IPS-18a (cell line): ENCODE data around the gene COX20.

Experiments
- H3K27ac ChIP-seq: one replicate; pipeline ENCODE4 v1.5.1; 2013; ENCODE audit warnings: low read length
- H3K27me3 ChIP-seq: one replicate; pipeline ENCODE4 v1.6.1; 2013; ENCODE audit warnings: mild to moderate bottlenecking, low read length; ENCODE audit not compliant: control insufficient read depth, insufficient read depth
- H3K36me3 ChIP-seq: one replicate; pipeline ENCODE4 v1.6.1; 2013; ENCODE audit warnings: low read depth, low read length; ENCODE audit not compliant: control insufficient read depth
- H3K4me1 ChIP-seq: one replicate; pipeline ENCODE4 v1.6.1; 2013; ENCODE audit warnings: low read depth, low read length; ENCODE audit not compliant: control insufficient read depth
- H3K4me3 ChIP-seq: one replicate; pipeline ENCODE4 v1.5.1; 2013; ENCODE audit warnings: low read length
- H3K9ac ChIP-seq: one replicate; pipeline ENCODE4 v1.6.1; 2013; ENCODE audit warnings: mild to moderate bottlenecking, low read length, moderate library complexity
- H3K9me3 ChIP-seq: one replicate; pipeline ENCODE4 v1.6.1; 2013; ENCODE audit warnings: low read depth, low read length; ENCODE audit not compliant: control insufficient read depth

Gene COX20

DNA sequence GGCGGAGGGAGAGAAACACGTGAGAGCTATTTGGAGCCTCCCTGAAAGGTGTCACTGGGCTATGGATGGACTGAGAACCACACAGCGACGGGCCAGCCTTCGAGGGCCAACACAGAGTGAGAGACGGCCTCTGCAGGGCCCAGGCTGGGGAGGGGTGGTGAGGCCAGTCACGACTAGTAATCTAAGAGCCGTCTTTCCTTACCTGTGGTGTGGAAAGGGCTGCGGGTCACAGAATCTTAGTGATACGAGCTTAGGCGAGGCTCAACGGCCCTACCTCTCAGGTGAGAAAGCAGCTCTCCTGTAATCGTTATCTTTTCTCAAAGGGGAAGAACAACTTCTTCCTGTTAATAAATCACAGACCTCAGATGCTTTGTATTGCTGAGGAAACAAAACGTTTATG, 33.4 kb upstream of the COX20 start:
- H3K27ac ChIP-seq, result no peak overlapping the region
- H3K36me3 ChIP-seq, result no peaks in the 10 kb centered on the region
- H3K9me3 ChIP-seq, result no peaks in the 10 kb centered on the region
- H3K4me3 ChIP-seq, result no peak overlapping the region
- no peaks in the 10 kb centered on the region for H3K27me3 ChIP-seq
- no peak overlapping the region for H3K9ac ChIP-seq
- H3K4me1 ChIP-seq, result no peaks in the 10 kb centered on the region

DNA sequence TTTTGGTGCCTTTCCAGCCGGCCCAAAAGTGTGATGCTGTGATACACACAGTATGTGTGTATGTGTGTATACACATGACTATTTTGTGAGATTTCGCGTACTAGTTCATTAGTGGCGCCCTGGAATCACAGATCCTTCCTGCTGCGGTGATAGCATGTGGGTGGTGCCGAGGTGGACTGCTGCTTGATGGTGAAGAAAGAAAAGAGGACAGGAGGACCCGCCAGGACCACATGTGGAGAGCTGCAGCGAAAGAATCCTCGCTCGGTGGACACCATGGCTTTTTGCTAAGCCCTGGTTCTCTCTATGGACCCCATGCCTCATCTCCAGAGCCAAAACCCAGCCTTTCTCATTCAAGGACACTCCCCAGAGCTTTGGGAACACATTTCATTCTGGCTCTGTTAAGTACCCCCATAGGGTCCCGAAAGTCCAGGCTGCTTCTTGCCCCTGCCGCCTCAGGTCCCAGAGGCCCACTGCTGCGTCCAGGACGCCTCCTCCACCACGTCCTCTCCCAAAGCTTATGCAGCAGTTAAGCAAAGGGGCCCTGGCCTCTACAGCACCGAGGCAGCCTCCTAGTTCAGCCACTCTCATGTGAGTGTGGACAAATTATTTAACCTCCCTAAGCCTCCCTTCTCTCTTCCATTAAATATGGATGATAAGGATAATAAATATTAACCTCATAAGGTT, 32.8 kb upstream of the COX20 start:
- Histone ChIP-seq H3K27me3 (no peaks in the 10 kb centered on the region), H3K4me3 (no peak overlapping the region), H3K4me1 (no peaks in the 10 kb centered on the region), H3K9ac (no peak overlapping the region), H3K36me3 (no peaks in the 10 kb centered on the region), H3K27ac (no peak overlapping the region), H3K9me3 (no peaks in the 10 kb centered on the region)

DNA sequence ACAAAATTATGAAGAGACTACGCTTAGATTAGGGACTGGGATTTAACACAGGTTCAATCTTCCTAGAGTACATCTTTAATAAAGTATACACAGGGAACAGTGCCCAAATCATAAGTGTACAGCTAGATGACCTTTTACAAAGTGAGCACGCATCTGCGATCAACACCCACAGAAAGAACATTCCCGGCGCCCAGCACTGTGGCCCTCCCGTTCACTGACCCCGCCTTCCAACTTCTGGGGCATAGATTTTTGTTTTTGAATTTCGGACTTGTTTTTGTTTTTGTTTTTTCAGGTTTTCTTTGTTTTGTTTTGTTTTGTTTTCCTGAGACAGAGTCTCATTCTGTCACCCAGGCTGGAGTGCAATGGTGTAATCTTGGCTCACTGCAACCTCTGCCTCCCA, 30.6 kb upstream of the COX20 start:
- H3K4me3 ChIP-seq, result no peak overlapping the region
- H3K27ac ChIP-seq, result no peak overlapping the region
- H3K4me1 ChIP-seq, result no peaks in the 10 kb centered on the region
- no peaks in the 10 kb centered on the region for H3K9me3 ChIP-seq
- no peaks in the 10 kb centered on the region for H3K27me3 ChIP-seq
- no peak overlapping the region for H3K9ac ChIP-seq
- no peaks in the 10 kb centered on the region for H3K36me3 ChIP-seq

DNA sequence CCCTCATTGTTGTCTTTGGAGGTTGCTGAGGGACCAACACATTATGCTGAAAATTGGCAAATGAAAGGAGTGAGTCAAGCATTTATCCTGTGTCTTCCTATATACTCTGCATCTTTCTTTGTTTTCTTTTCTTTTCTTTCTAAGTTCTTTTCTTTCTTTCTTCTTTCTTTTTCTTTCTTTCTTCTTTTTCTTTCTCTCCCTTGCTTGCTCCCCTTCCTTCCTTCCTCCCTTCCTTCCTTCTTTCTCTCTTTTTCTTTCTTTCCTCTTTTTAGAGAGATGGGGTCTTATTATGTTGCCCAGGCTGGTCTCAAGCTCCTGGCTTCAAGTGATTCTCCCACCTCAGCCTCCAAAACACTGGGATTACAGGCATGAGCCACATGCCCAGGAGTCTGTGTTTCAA, 28.3 kb upstream of the COX20 start:
- no peaks in the 10 kb centered on the region for H3K36me3 ChIP-seq
- H3K27me3 ChIP-seq, result no peaks in the 10 kb centered on the region
- no peak overlapping the region for H3K4me3 ChIP-seq
- no peak overlapping the region for H3K9ac ChIP-seq
- no peak overlapping the region for H3K27ac ChIP-seq
- H3K4me1 ChIP-seq, result no peaks in the 10 kb centered on the region
- H3K9me3 ChIP-seq, result no peaks in the 10 kb centered on the region

DNA sequence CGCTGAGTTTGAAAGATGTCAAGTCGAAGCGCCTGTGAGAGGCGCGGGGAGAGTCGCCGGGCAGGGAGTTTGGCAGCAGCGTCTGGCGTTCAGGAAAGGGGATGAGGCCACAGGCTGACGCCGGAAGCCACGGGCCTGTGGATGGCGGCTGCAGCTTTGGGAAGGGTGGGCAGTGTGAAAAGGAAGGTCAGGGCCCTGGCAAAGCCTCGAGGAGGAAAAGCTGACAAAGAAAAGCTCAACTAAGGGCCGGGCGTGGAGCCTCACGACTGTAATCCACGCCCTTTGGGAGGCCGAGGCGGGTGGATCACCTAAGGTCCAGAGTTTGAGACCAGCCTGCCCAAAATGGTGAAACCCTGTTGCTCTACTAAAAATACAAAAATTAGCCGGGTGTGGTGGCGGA, 25.2 kb upstream of the COX20 start:
- Histone ChIP-seq H3K27me3 (no peaks in the 10 kb centered on the region), H3K4me3 (no peak overlapping the region), H3K27ac (no peak overlapping the region), H3K9ac (no peak overlapping the region), H3K9me3 (no peaks in the 10 kb centered on the region), H3K36me3 (no peaks in the 10 kb centered on the region), H3K4me1 (peaks cover 10% of the 10 kb centered on the region)

DNA sequence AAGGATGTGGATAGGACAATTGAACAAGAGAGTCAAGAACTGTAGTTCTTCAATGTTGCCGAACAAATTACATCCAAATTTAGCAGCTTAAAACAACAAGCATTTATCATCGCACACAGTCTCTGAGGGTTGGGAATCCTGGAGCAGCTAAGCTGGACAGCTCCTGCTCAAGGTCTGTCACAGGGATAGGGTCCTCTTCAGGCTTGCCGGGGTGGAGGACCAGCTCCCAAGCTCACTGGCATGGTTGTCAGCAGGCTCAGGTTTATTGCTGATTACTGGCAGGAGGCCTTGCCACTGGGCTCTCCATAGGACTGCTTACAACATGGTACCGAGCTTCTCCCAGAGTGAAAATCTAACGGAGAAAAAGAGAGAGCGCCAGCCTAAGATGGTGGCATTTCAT, 22.1 kb upstream of the COX20 start:
- Histone ChIP-seq H3K4me1 (peaks cover 14% of the 10 kb centered on the region), H3K36me3 (no peaks in the 10 kb centered on the region), H3K9ac (no peak overlapping the region), H3K9me3 (no peaks in the 10 kb centered on the region), H3K27me3 (no peaks in the 10 kb centered on the region), H3K27ac (no peak overlapping the region), H3K4me3 (no peak overlapping the region)

DNA sequence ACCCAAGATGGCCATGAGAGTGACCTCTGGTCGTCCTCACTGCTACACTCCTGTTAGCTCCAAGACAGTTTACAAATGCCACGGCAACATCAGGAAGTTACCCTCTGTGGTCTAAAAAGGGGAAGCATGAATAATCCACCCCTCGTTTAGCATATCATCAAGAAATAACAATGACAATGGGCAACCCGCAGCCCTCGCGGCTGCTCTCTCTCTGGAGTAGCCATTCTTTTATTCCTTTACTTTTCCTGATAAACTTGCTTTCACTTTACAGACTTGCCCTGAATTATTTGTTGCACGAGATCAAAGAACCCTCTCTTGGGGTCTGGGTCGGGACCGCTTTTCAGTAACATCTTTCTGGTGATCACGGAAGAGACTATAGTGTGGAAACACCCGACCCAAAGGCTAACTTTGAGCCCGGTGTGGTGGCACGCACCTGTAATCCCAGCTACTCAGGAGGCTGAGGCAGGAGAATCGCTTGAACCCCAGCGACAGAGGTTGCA, 19.8 kb upstream of the COX20 start:
- H3K9me3 ChIP-seq, result no peaks in the 10 kb centered on the region
- H3K4me3 ChIP-seq, result peak overlapping the region; percentile 71
- peak overlapping the region; percentile 69 for H3K9ac ChIP-seq
- H3K27me3 ChIP-seq, result no peaks in the 10 kb centered on the region
- H3K4me1 ChIP-seq, result peaks cover 17% of the 10 kb centered on the region
- H3K27ac ChIP-seq, result peak overlapping the region; percentile 74
- H3K36me3 ChIP-seq, result no peaks in the 10 kb centered on the region

DNA sequence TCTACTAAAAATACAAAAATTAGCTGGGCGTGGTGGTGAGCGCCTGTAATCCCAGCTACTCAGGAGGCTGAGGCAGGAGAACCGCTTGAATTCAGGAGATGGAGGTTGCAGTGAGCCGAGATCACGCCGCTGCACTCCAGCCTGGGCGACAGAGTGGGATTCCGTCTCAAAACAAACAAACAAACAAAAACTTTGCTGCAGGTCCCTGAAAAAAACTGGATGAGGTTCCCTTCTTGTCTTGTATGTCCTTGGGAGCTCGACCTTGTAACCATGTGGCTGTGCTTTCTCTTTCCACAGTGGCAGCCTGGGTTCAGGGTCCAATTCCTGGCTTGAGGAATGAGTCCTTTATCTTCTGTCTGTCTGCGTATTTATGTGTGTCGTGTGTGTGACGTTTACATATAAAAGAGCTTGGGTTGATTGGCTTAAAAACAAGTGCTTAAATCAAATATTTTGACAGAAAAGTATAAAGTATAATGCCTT, 18.0 kb upstream of the COX20 start:
- Histone ChIP-seq H3K27me3 (no peaks in the 10 kb centered on the region), H3K4me3 (peak overlapping the region; percentile 71), H3K9ac (peak overlapping the region; percentile 69), H3K36me3 (no peaks in the 10 kb centered on the region), H3K27ac (no peak overlapping the region), H3K4me1 (peaks cover 17% of the 10 kb centered on the region), H3K9me3 (no peaks in the 10 kb centered on the region)

DNA sequence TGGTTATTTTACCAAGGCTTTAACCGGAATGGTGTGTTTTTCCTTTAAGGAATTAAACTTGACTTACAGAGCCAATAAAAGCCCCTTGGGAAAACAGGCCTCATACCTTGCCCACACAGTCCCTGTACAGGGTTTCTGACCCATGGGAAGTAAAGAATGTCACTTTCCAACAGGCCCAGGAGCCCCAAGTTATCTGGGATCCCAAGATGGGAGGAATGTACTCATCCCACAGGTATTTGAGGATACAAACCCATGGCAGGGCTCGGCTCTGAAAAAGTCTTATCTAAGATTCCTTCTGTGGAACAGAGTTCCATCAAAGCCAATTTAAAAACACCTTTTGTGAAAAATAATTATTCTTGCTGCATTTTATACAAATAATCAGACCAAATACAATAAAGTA, 15.3 kb upstream of the COX20 start:
- no peaks in the 10 kb centered on the region for H3K36me3 ChIP-seq
- no peaks in the 10 kb centered on the region for H3K9me3 ChIP-seq
- H3K27me3 ChIP-seq, result no peaks in the 10 kb centered on the region
- no peak overlapping the region for H3K4me3 ChIP-seq
- no peak overlapping the region for H3K9ac ChIP-seq
- no peak overlapping the region for H3K27ac ChIP-seq
- H3K4me1 ChIP-seq, result peaks cover 13% of the 10 kb centered on the region

DNA sequence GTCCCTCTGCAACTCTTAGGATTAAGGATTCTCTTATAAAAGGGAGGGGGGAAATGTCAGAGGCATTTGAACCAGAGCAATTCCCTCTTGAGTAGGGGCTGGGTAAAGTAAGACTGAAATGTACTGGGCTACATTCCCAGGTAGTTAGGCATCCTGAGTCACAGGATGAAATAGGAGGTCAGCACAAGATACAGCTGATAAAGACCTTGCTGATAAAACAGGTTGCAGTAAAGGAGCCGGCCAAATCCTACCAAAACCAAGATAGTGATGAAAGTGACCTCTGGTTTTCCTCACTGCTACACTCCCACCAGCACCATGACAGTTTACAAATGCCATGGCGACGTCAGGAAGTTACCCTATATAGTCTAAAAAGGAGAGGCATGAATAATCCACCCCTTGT, 14.3 kb upstream of the COX20 start:
- H3K9me3 ChIP-seq, result no peaks in the 10 kb centered on the region
- no peaks in the 10 kb centered on the region for H3K27me3 ChIP-seq
- no peak overlapping the region for H3K9ac ChIP-seq
- H3K4me3 ChIP-seq, result no peak overlapping the region
- no peak overlapping the region for H3K27ac ChIP-seq
- peaks cover 14% of the 10 kb centered on the region for H3K4me1 ChIP-seq
- no peaks in the 10 kb centered on the region for H3K36me3 ChIP-seq

DNA sequence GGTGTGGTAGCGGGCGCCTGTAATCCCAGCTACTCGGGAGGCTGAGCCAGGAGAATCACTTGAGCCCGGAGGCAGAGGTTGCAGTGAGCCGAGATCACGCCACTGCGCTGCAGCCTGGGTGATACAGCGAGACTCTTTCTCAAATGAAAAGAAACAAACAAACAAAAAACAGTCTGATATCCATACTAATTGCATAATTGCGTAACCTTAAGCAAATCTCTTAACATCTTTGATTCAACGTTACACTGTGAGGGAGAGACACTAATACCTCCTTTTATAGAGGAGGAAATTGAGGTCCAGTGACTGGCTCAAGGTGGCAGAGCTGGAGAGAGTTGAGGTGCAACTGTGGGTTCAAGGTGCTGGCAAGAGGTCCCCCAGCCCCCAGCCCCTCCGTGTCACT, 12.6 kb upstream of the COX20 start:
- H3K9ac ChIP-seq, result no peak overlapping the region
- H3K4me1 ChIP-seq, result peaks cover 14% of the 10 kb centered on the region
- no peaks in the 10 kb centered on the region for H3K27me3 ChIP-seq
- no peak overlapping the region for H3K4me3 ChIP-seq
- H3K9me3 ChIP-seq, result no peaks in the 10 kb centered on the region
- H3K36me3 ChIP-seq, result no peaks in the 10 kb centered on the region
- H3K27ac ChIP-seq, result no peak overlapping the region

DNA sequence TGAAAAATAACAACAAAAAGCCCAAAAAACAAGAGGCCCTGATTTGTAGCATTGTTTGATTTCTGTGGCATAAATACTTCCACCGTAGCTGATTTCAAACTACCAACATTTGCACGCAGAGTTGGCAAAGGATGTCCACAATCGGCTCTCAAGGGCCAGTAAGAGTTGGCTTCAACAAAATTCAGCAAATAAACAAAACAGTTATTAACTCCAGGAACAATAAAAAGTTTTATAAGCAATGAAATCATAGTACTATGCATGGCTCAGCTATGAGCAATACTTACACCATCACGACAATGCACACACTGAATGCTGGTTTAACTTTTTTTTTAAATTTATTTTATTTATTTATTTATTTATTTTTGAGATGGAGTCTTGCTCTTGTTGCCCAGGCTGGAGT, 8.7 kb upstream of the COX20 start:
- H3K27ac ChIP-seq, result no peak overlapping the region
- no peak overlapping the region for H3K4me3 ChIP-seq
- H3K4me1 ChIP-seq, result peaks cover 11% of the 10 kb centered on the region
- H3K9ac ChIP-seq, result no peak overlapping the region
- no peaks in the 10 kb centered on the region for H3K9me3 ChIP-seq
- H3K27me3 ChIP-seq, result no peaks in the 10 kb centered on the region
- no peaks in the 10 kb centered on the region for H3K36me3 ChIP-seq
